Stomach (tissue), 4 donors: ENCODE results near the gene GABBR1.

Experiments
- CTCF ChIP-seq, 7 experiments: fragments of 450-650 bp in 4 of 7; fragments of 200-600 bp in 3 of 7; sonication (generic) in 3 of 7; IDR thresholded peaks; one replicate each; pipeline ENCODE4 v1.5.1; 2016 to 2019; ENCODE audit warnings: antibody characterized with exemption in 7 of 7, control low read depth in 2 of 7, mild to moderate bottlenecking in 1 of 7
- EP300 ChIP-seq: sonication (generic); formaldehyde crosslinking; IDR thresholded peaks from one replicate; pipeline ENCODE4 v1.6.1; 2017; ENCODE audit warnings: antibody characterized with exemption
- POLR2A ChIP-seq, 4 donors: fragments of 450-650 bp; IDR thresholded peaks; one replicate each; pipeline ENCODE4 v1.6.1; 2016; ENCODE audit warnings: antibody characterized with exemption in 4 of 4, control low read depth in 2 of 4, mild to moderate bottlenecking in 1 of 4, moderate library complexity in 1 of 4
- POLR2AphosphoS5 ChIP-seq, 3 donors: sonication (generic); formaldehyde crosslinking; IDR thresholded peaks; one replicate each; pipeline ENCODE4 v1.6.1; 2016; ENCODE audit warnings: antibody characterized with exemption in 3 of 3

DNA sequence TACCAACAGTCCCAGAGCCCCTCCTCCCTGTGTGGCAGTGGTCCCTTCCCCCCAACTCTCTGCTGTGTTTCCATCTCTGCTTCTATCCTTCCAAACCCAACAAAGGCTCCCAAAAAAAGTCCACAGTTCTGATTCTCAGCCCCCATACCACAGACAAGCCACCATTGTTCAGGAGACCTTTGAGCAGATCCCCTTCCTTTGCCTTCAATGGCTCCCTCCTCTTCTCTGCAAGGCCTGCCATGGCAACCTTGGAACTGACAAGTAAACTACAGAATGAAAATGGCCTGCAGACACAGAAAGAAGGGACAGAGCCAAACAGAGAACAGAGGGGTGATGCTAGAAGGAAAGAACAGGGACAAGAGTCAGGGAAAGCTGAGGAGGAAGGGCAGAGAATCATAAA is 24.9 kb downstream of the GABBR1 start:
- no peak for TF ChIP-seq POLR2A (IDR thresholded peaks at IDR 0.05)
- TF ChIP-seq CTCF (IDR thresholded peaks at IDR 0.05), result no peak
- TF ChIP-seq POLR2AphosphoS5 (IDR thresholded peaks at IDR 0.05), result no peak
- TF ChIP-seq EP300, result no peak
